ENCODE measurements around the gene CMSS1.
A peak's percentile ranks its signal among the peaks of the same experiment; 100 is the strongest.

Gene CMSS1

DNA sequence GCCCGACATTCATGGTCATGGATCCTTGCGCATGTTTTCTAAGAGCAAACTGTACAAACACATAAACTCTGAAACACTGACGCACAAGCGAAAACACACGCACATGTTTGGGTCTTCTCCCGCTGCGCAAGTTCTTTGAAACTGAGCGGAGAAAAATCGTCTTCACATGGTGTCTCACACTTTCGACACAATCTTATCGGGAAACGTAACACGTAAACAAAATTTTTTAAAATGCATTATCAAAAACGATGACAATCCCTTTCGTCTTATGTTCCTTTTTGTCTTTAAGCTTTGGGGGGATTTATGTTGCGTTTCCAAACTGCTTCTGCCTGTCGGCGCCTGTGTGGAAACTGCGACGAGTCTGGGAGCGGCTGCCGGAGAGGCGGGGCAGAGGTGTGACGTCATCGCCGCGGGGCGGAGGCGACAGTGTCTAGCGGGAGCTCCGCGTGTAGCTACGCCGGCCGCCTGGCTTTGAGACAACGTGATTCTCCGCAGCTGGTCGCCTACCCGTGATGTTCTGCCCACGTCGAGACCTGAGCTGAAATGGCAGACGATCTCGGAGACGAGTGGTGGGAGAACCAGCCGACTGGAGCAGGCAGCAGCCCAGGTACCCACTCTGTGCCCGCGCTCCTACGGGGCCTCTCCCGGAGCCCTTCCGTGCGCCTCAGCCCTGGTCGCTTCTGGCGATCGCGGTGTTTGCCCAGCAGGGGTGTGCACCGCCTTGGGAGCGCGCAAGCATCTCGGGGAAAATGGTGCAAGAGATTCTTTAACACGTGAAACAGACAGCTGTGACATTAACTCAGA is at the start of gene CMSS1:
Gene CMSS1 (plus strand): TSS at position 426 of the 804 bp plus-strand sequence.
- DNase-seq (ENCODE audit: low read depth, low spot score), result peak; percentile 40

GRCh38 chr3:99768126-99768525 is 49.5 kb upstream of the CMSS1 start:
- no peak for DNase-seq (ENCODE audit: low read depth, low spot score)

GRCh38 chr3:99768808-99769501 is 48.7 kb upstream of the CMSS1 start:
- DNase-seq (ENCODE audit: low read depth, low spot score), result no peak

DNA sequence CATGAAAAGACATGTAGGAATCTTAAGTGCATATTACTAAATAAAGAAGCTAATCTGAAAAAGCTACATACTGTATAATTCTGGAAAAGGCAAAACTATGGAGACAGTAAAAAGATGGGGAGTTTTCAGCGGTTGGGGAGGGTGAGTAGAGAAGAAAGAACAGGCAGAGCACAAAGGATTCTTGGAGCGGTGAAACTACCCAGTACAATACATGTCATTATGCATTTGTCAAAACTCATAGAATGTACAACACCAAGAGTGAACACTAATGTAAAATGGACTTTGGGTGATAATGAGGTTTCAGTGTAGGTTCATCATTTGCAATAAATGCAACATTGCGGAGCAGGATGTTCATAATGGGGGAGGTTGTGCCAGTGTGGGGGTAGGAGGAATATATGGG is 45.5 kb upstream of the CMSS1 start:
- no peak for DNase-seq (ENCODE audit: low read depth, low spot score)

DNA sequence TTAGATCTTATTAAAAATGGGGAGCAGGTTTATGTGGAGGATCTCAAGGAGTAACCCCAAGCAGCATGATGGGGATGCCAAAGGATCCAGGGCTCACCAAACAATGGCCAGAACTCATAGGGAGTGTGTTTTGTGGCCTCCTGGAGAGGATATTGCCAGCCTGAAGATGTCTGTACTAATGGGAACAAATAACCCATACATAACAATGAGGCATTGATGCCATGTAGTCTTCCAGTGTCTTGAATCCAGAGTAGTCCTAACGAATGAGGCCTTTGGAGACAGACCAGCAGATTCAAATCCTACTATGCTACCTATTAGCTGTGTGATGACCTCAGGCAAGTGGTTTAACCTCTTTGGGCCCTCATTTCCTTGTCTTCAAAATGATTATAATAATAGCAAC is 45.0 kb upstream of the CMSS1 start:
- no peak for DNase-seq (ENCODE audit: low read depth, low spot score)

- DNase-seq (ENCODE audit: low read depth, low spot score), result no peak
These were observed 43.2 kb upstream of the CMSS1 start for GRCh38 chr3:99774467-99774866.

DNA sequence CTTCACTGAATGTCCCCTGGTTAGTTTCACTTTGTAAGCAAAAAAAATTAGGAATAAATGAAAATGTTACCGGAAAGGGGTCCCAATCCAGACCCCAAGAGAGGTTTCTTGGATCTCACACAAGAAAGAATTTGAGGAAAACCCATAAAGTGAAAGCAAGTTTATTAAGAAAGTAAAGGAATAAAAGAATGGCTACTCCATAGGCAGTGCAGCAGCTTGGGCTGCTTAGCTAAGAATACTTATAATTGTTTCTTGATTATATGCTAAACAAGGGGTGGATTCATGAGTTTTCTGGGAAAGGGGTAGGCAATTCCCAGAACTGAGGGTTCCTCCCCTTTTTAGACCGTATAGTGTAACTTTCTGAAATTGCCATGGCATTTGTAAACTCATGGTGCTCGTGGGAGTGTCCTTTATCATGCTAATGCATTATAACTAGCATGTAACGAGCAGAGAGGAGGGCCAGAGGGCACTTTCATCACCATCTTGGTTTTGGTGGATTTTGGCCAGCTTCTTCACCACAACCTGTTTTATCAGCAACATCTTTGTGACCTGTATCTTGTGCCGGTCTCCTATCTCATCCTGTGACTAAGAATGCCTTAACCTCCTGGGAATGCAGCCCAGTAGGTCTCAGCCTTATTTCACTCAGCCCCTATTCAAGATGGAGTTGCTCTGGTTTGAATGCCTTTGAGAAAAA is 41.0 kb upstream of the CMSS1 start:
- DNase-seq (ENCODE audit: low read depth, low spot score), result no peak

DNA sequence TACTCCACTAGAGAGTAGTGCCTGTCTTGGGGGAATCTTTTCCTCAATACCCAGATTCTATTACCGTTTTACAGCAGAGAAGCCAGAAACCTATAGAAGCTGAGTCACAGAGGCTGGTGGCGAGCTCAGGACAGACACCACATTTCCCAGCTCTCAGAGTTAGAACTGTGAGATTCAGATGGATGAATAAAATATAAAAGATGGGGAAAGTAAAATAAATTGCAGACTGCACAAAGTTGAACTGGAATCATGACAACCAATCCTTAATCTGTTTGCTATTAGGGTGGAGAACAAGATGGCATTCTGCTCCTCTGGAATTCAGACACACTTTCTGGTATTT is 40.5 kb upstream of the CMSS1 start:
- no peak for DNase-seq (ENCODE audit: low read depth, low spot score)

DNA sequence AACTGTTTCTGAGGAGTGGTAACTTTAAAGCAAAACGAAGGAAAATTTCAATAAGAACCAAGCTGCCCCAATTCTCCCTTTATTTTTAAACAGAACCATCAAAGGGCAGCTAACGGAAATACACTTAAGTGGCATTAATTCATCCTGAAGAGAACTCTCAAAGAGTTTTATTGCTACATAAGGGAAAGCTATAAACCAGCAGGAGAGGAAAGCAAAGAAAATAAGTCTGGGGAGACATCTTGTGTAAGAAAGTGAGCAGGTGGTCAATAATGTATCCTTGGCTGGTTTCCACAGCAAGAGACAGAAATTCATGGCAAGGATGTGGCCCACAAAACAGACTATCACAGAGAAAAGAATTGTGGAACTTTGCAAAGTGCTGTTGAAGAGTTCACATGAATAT is 40.0 kb upstream of the CMSS1 start:
- DNase-seq (ENCODE audit: low read depth, low spot score), result no peak

DNA sequence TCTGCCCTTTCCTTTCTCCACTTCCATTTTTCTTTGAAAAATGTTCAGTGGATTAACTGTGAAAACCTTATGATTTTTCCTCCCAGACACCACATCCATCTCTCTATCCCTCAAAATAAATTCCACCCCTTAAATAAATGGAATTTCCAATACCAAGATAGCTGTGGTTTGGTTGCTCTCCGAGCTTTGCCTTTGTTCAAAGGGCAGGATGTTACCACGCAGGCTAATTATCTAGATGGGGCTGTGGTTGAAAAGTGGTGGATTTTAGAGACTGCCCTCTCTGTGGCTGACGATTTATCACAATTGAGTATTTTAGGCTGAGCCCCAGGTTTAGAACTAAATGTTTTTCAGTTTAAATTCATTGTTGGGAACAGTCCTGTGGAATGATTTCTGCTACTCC is 36.9 kb upstream of the CMSS1 start:
- DNase-seq (ENCODE audit: low read depth, low spot score), result no peak

DNA sequence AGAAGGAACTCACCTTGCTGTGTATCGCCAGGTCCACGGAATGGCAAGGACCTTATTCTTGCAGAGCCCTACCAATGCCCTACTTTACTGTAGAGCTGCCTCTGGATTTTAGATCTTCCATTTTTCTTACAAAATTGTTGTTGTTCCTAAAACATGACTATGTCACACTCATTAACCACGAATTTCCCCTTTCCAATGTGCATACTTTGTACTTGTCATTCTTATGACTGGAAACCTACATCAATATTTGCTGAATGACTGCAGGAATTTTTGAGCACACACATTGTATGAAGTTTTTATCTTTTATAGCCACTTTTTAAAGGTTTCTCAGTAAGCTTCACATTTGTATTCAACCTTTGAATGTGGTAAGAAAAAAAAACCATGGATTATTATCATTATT is 35.9 kb upstream of the CMSS1 start:
- DNase-seq (ENCODE audit: low read depth, low spot score), result no peak

DNA sequence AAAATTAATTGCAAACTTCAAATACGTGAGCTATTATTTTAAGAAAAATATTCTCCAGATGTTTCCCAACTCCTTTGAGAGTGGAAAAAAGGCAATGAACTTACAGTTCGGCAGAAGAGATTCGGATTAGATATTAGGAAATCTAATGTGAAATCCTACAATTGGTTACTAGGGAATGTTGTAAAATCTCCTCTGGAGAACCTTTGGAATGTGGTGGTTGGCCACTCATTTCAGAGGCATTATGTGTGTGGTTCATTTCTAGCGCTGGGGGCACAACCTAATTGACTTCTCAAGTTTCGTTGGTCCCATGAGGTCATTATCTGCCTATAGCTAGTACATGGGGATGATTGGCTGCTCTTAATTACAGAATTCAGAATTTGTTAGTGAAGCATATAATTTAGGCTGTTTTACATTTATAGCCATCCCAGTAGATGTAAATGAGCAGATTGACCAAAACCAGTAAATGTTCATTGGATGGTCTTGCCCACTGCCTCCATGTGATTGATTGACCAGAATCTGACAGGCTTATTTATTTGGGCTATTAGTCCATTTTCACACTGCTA is 34.6 kb upstream of the CMSS1 start:
- DNase-seq (ENCODE audit: low read depth, low spot score), result no peak

GRCh38 chr3:99789011-99789721 is 28.5 kb upstream of the CMSS1 start:
- no peak for DNase-seq (ENCODE audit: low read depth, low spot score)

DNA sequence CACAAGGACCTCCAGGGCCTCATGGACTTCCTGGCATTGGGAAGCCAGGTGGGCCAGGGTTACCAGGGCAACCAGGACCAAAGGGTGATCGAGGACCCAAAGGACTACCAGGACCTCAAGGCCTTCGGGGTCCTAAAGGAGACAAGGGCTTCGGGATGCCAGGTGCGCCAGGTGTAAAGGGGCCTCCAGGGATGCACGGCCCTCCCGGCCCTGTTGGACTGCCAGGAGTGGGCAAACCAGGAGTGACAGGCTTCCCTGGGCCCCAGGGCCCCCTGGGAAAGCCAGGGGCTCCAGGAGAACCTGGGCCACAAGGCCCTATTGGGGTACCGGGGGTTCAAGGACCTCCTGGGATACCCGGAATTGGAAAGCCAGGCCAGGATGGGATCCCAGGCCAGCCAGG is 23.2 kb upstream of the CMSS1 start:
- no peak for DNase-seq (ENCODE audit: low read depth, low spot score)

DNA sequence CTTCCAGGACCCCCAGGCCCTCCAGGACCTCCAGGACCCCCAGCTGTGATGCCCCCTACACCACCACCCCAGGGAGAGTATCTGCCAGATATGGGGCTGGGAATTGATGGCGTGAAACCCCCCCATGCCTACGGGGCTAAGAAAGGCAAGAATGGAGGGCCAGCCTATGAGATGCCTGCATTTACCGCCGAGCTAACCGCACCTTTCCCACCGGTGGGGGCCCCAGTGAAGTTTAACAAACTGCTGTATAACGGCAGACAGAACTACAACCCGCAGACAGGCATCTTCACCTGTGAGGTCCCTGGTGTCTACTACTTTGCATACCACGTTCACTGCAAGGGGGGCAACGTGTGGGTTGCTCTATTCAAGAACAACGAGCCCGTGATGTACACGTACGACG is 22.1 kb upstream of the CMSS1 start:
- DNase-seq (ENCODE audit: low read depth, low spot score), result no peak

GRCh38 chr3:99799422-99799821 is 18.2 kb upstream of the CMSS1 start:
- no peak for DNase-seq (ENCODE audit: low read depth, low spot score)

DNA sequence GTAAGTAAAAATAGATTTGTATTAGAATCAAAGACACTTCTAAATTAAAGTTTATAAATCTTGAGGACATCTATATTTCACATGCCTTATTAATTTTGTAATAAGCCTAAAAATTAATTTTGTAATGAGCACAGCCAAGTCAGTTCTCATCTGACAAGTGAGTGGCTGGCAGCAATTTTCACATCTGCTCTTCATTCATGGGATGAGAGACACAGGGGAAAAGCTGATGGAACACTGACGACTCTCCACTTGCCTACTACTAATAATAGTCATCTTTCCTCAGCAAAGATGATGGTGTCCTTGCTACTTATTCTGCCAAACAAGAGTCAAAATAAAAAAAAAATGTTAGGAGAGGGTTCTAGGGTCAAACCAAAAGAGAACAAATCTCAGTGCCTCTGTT is 14.4 kb upstream of the CMSS1 start:
- no peak for DNase-seq (ENCODE audit: low read depth, low spot score)

DNA sequence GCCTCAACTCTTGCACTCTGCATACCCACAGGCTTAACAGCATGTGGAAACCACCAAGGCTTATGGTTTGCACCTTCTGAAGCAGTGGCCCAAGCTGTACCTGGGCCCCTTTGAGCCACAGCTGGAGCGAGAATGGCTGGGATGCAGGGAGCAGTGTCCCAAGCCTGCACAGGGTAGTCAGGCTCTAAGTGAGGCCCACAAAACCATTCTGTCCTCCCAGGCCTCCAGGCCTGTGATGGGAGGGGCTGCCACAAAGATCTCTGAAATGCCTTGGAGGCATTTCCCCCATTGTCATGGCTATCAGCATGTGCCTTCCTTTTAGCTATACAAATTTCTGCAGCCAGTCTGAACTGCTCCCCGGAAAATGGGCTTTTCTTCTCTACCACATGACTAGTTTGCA is 12.5 kb upstream of the CMSS1 start:
- no peak for DNase-seq (ENCODE audit: low read depth, low spot score)

DNA sequence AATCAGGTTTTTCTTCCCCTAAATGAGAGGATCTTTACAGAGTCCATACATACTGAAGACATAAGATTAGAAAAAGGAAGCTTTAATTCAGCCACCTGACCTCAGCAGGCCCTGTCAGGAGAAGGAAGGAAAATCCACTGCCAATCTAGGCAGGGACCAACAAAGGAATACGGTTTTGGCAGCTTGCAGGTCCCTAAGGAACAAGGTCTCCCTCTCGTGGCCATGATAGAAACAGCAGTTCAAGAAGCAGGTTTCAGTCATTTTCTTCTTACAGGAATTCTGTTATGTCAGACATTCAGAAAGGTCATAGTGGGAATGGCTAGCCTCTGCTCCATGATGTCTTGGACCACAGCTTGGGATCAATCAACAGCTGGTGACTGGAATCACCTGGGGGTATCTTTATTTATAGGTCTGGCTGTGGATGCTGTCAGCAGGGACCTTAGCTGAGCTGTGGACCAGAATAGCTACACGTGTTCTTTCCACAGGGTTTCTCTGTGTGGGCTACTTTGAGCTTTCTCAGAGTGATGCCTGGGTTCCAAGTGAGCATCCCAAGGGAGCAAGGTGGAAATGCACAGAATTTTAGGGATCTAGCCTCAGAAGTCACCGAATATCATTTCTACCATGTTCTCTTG is 9.4 kb upstream of the CMSS1 start:
- peak; percentile 57 for DNase-seq (ENCODE audit: low read depth, low spot score)

DNA sequence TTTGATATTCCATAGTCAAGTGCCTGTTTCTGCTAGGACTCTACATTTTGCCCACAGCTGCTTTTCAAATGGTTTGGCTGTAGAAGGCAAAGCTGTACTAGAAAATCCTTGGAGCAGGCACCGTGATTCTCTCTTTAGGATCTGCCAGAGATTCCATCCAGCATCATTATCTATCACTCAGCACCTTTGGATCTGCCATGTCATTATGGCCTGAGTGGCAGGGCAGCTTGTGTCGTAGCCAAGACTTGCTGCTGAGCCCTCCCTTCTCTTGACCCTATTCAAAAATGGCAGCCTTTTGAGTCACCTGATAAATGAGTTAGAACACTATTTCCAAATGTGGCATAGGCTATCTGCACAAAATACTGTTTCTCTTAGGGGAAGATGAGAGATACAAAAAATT is 8.1 kb upstream of the CMSS1 start:
- no peak for DNase-seq (ENCODE audit: low read depth, low spot score)

- DNase-seq (ENCODE audit: low read depth, low spot score), result no peak
These were observed 7.3 kb upstream of the CMSS1 start for GRCh38 chr3:99810403-99810802.

Data from iPS DF 19.7 (cell line).